ENCODE measurements around the gene NLGN1. TPM values are rescaled to one million over a fixed set of nuclear protein-coding genes. Genes with fewer than 3 reads are reported as not detected.

The NLGN1 gene
- total RNA-seq, 1 experiment from 2014 or later, result not detected

DNA sequence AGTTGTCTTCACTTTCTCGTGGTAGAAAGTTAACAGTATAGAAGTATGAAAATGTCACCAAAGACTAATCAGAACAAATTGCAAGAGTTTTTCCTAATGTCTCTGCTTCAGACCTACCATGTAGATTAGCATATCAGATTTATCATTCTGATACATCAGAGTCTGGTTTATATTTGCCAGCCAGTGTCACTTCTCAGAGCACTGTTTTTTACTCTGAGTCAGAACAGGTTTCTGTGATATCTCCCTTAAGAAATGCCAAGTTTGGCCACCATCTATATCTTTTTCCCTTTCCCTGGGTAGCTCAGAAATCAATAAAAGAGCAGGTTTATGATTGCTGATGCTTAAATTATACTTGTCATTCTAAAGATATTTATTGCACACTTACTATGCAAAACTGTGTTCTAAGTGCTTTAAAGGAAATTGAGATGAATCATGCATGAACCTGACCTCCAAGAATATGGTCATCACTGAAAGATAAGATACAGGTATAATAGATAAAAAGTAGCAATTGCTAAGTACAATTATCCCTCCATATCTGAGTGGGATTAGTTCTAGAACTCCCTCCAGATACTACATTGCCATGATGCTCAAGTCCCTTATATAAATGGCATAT is 788.9 kb downstream of the NLGN1 start (continued):
- TF ChIP-seq, protein P1, sequence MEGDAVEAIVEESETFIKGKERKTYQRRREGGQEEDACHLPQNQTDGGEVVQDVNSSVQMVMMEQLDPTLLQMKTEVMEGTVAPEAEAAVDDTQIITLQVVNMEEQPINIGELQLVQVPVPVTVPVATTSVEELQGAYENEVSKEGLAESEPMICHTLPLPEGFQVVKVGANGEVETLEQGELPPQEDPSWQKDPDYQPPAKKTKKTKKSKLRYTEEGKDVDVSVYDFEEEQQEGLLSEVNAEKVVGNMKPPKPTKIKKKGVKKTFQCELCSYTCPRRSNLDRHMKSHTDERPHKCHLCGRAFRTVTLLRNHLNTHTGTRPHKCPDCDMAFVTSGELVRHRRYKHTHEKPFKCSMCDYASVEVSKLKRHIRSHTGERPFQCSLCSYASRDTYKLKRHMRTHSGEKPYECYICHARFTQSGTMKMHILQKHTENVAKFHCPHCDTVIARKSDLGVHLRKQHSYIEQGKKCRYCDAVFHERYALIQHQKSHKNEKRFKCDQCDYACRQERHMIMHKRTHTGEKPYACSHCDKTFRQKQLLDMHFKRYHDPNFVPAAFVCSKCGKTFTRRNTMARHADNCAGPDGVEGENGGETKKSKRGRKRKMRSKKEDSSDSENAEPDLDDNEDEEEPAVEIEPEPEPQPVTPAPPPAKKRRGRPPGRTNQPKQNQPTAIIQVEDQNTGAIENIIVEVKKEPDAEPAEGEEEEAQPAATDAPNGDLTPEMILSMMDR (IDR thresholded peaks at IDR 0.05 in 2 of 3, conservative IDR thresholded peaks at IDR 0.05 in 1 of 3; ENCODE audit: borderline replicate concordance in 1 of 3, insufficient read depth in 1 of 3, low read depth in 2 of 3, low read length in 2 of 3), result no peak
- TF ChIP-seq SIN3A (IDR thresholded peaks at IDR 0.05; ENCODE audit: low read depth), result no peak
- no peak for TF ChIP-seq EZH2 (IDR thresholded peaks at IDR 0.05)

DNA sequence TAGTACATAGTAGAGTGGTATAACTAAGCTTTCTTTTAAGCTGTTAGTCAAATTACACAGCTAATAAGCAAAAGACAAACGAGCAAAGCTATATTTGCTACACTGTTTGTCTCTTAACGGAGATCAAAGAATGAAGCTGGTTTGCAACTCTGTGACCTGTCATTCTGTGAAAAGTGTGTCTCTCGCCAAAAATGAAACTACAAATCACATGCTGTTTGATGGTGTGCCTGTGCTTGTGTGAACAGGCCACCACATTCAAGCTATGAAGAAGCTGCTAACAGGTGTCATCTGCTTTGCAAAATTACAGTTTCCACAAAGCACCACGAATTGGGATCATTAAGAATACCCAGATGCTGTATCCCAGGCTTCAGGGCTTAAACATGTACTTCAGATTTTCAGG is 793.8 kb downstream of the NLGN1 start:
- intact Hi-C loops (cut with micrococcal nuclease), result no loop called here
- ChIA-PET CTCF (no interaction called here), POLR2A (no interaction called here), RAD21 (ENCODE audit: low non-redundant PET in 1 of 2, low total read pairs in 2 of 2, uncharacterized antibody in 2 of 2, unreplicated experiment in 2 of 2) (no interaction called here)
- BruUV-seq (replicated peaks), result no TSS peak
- no peaks in the 10 kb centered on the region for H4K20me1 ChIP-seq (ENCODE audit: insufficient read depth)
- H3K4me2 ChIP-seq (ENCODE audit: low read length), result no peak overlapping the region
- no peak overlapping the region for H3K4me3 ChIP-seq (replicated peaks in 1 of 2; ENCODE audit: low read depth in 1 of 2, low read length in 2 of 2)
- H2AFZ ChIP-seq (ENCODE audit: low read depth, low read length, poor library complexity, severe bottlenecking), result peak overlapping the region; percentile 20
- no peaks in the 10 kb centered on the region for H3K4me1 ChIP-seq (ENCODE audit: control insufficient read depth in 1 of 2, insufficient read depth in 2 of 2, low read length in 2 of 2)
- no peaks in the 10 kb centered on the region for H3K9me2 ChIP-seq (ENCODE audit: insufficient read depth)
- H3K27ac ChIP-seq (ENCODE audit: low read depth, low read length), result no peak overlapping the region
- no peak overlapping the region for H3K9ac ChIP-seq (ENCODE audit: low read length)
- no peaks in the 10 kb centered on the region for H3K9me3 ChIP-seq (ENCODE audit: control insufficient read depth in 1 of 2, insufficient read depth in 1 of 2, low read depth in 1 of 2, low read length in 2 of 2)
- no peak for ATAC-seq
- no peaks in the 10 kb centered on the region for H3K36me3 ChIP-seq (ENCODE audit: control insufficient read depth in 1 of 2, insufficient read depth in 2 of 2, low read length in 2 of 2)
- no peaks in the 10 kb centered on the region for H3K27me3 ChIP-seq (ENCODE audit: insufficient read depth, low read length)
- no peak for DNase-seq (ENCODE audit: low read depth, low spot score)
- H3K79me2 ChIP-seq (ENCODE audit: insufficient read depth, low read length), result no peaks in the 10 kb centered on the region
- TF ChIP-seq EZH2 (IDR thresholded peaks at IDR 0.05), result no peak

DNA sequence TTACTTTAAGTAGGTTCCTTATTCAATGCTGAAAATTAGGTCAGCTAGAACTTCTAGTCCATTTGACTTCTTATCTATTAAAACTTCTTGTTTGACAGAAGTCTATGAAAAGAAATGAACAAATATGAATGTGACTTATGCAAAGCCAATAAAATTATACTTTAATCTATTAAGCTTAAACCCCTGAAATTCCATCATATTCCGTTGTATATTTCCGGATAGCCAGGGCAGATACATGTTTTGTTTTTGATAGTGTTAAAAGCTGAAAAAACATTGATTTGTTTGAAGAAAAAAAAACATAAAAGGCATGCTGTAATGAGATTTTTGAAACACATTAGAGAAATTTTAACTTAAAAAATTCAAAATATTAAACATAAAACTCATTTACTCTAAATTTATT is 794.4 kb downstream of the NLGN1 start:
- H3K9me2 ChIP-seq (ENCODE audit: insufficient read depth), result no peaks in the 10 kb centered on the region
- intact Hi-C loops (cut with micrococcal nuclease), result no loop called here
- no peak for TF ChIP-seq SRF (IDR thresholded peaks at IDR 0.05; ENCODE audit: low read depth)
- no peak for TF ChIP-seq JUND (IDR thresholded peaks at IDR 0.05)
- no peak for TF ChIP-seq POLR2AphosphoS5 (IDR thresholded peaks at IDR 0.05; ENCODE audit: low read depth, low read length)
- TF ChIP-seq, protein P2, sequence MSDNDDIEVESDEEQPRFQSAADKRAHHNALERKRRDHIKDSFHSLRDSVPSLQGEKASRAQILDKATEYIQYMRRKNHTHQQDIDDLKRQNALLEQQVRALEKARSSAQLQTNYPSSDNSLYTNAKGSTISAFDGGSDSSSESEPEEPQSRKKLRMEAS (IDR thresholded peaks at IDR 0.05), result no peak
- no peak for TF ChIP-seq EZH2 (IDR thresholded peaks at IDR 0.05)
- no peak for TF ChIP-seq POLR2A (IDR thresholded peaks at IDR 0.05; ENCODE audit: borderline replicate concordance, extremely low read depth, insufficient read depth, insufficient read length)
- no peak for TF ChIP-seq TCF7L2 (IDR thresholded peaks at IDR 0.05; ENCODE audit: borderline replicate concordance, extremely low read depth, insufficient read depth, insufficient read length)
- TF ChIP-seq SP1 (IDR thresholded peaks at IDR 0.05; ENCODE audit: low read depth), result no peak
- TF ChIP-seq, protein P1 (IDR thresholded peaks at IDR 0.05 in 2 of 3, conservative IDR thresholded peaks at IDR 0.05 in 1 of 3; ENCODE audit: borderline replicate concordance in 1 of 3, insufficient read depth in 1 of 3, low read depth in 2 of 3, low read length in 2 of 3), result no peak
- no peak for TF ChIP-seq EZH2phosphoT487 (IDR thresholded peaks at IDR 0.05; ENCODE audit: borderline replicate concordance)
- TF ChIP-seq YY1 (IDR thresholded peaks at IDR 0.05; ENCODE audit: extremely low read depth, insufficient replicate concordance, low read depth, low read length), result no peak
- TF ChIP-seq CEBPB (IDR thresholded peaks at IDR 0.05; ENCODE audit: low read depth), result no peak
- TF ChIP-seq ELF1 (IDR thresholded peaks at IDR 0.05; ENCODE audit: borderline replicate concordance, low read depth), result no peak
- TF ChIP-seq FOSL1 (IDR thresholded peaks at IDR 0.05; ENCODE audit: low read depth), result no peak
- no peak for TF ChIP-seq EGR1 (IDR thresholded peaks at IDR 0.05; ENCODE audit: low read depth)

More for the DNA sequence above, 794.4 kb downstream of the NLGN1 start:
- H3K4me3 ChIP-seq (replicated peaks in 1 of 2; ENCODE audit: low read depth in 1 of 2, low read length in 2 of 2), result no peak overlapping the region
- no peaks in the 10 kb centered on the region for H3K36me3 ChIP-seq (ENCODE audit: control insufficient read depth in 1 of 2, insufficient read depth in 2 of 2, low read length in 2 of 2)
- no peaks in the 10 kb centered on the region for H3K27me3 ChIP-seq (ENCODE audit: insufficient read depth, low read length)
- ChIA-PET RAD21 (ENCODE audit: low non-redundant PET in 1 of 2, low total read pairs in 2 of 2, uncharacterized antibody in 2 of 2, unreplicated experiment in 2 of 2) (no interaction called here), CTCF (no interaction called here), POLR2A (no interaction called here)
- peak overlapping the region; percentile 20 for H2AFZ ChIP-seq (ENCODE audit: low read depth, low read length, poor library complexity, severe bottlenecking)
- H4K20me1 ChIP-seq (ENCODE audit: insufficient read depth), result no peaks in the 10 kb centered on the region
- H3K9me3 ChIP-seq (ENCODE audit: control insufficient read depth in 1 of 2, insufficient read depth in 1 of 2, low read depth in 1 of 2, low read length in 2 of 2), result no peaks in the 10 kb centered on the region
- H3K4me1 ChIP-seq (ENCODE audit: control insufficient read depth in 1 of 2, insufficient read depth in 2 of 2, low read length in 2 of 2), result no peaks in the 10 kb centered on the region
- no peak overlapping the region for H3K27ac ChIP-seq (ENCODE audit: low read depth, low read length)
- H3K9ac ChIP-seq (ENCODE audit: low read length), result no peak overlapping the region
- no TSS peak for BruUV-seq (replicated peaks)
- DNase-seq (ENCODE audit: low read depth, low spot score), result no peak
- no peak for ATAC-seq
- no peaks in the 10 kb centered on the region for H3K79me2 ChIP-seq (ENCODE audit: insufficient read depth, low read length)
- no peak overlapping the region for H3K4me2 ChIP-seq (ENCODE audit: low read length)
